ENCODE measurements around the gene MPND. TPM values are rescaled to one million over a fixed set of nuclear protein-coding genes. Genes with fewer than 3 reads are reported as not detected.
A peak's percentile ranks its signal among the peaks of the same experiment; 100 is the strongest.

The MPND gene
- total RNA-seq, 1 experiment from 2014 or later, result 37.0 TPM

DNA sequence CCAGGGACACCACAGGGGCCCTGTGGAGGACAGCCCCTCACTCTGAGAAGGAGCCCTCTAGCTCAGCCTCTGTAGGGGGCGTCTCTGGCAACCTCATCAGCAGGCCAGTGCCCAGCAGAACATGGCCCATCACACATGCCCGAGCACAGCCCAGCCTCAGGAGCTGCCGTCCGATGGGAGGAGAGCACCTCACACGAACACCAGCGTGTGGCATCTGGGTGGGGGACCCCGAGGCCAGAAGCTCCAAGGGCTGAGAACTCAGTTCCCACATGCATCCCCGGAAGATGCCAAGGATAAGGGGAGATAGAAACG is 45.7 kb downstream of the MPND start:
- H2BK12ac ChIP-seq (ENCODE audit: insufficient read length, low read depth, low read length), result no peak overlapping the region
- H3K4ac ChIP-seq (ENCODE audit: low read depth, low read length), result no peak overlapping the region
- H3K27me3 Mint-ChIP-seq (ENCODE audit: low read depth), result no peaks in the 10 kb centered on the region; the same call in 1 of the 2 replicates
- peak overlapping the region in 2 of 3 experiments; percentile 7 to 28; a peak in 2 of 7 replicates for H3K27ac Mint-ChIP-seq
- no peaks in the 10 kb centered on the region for H3K27me3 ChIP-seq (ENCODE audit: insufficient read depth, low read length)
- H4K5ac ChIP-seq (ENCODE audit: insufficient read length, low read depth, low read length), result no peak overlapping the region
- no peaks in the 10 kb centered on the region for H3K9me3 Mint-ChIP-seq
- no peaks in the 10 kb centered on the region for H3K9me3 ChIP-seq (ENCODE audit: control insufficient read depth, low read depth, low read length)
- H2AFZ ChIP-seq (ENCODE audit: low read length), result no peak overlapping the region
- H4K91ac ChIP-seq (ENCODE audit: insufficient read length, low read depth, low read length), result no peak overlapping the region
- peaks cover 12% of the 10 kb centered on the region; the same call in 1 of the 2 replicates for H3K79me2 ChIP-seq (ENCODE audit: insufficient read depth, low read length)
- H2BK120ac ChIP-seq (ENCODE audit: low read depth, low read length, poor library complexity, severe bottlenecking), result no peak overlapping the region
- no peak overlapping the region for H3K23ac ChIP-seq (ENCODE audit: insufficient read length, low read depth, low read length)
- H3K9ac ChIP-seq (ENCODE audit: extremely low read depth, insufficient read length, low read length), result no peak overlapping the region
- H2BK15ac ChIP-seq (ENCODE audit: low read depth, low read length), result no peak overlapping the region
- no peak overlapping the region for H3K4me3 Mint-ChIP-seq
- no CpG with 5 or more reads among the region's 9 CpGs for WGBS (ENCODE audit: extremely low coverage, insufficient read length, low lambda C conversion rate)
- peaks cover 3 to 14% (median 5%) of the 10 kb centered on the region in 3 experiments; a peak in 5 of 7 replicates for H3K36me3 Mint-ChIP-seq (ENCODE audit: insufficient read depth in 1 of 3, low read depth in 3 of 3)
- no peaks in the 10 kb centered on the region for H4K20me1 ChIP-seq (ENCODE audit: control insufficient read depth, insufficient read depth, insufficient read length)
- no peak overlapping the region for H3T11ph ChIP-seq (ENCODE audit: low read length)
- H4K8ac ChIP-seq (replicated peaks; ENCODE audit: insufficient read length, low read depth, low read length), result no peak overlapping the region
- no peaks in the 10 kb centered on the region; the same call in 1 of the 2 replicates for H3K4me1 ChIP-seq (ENCODE audit: insufficient read depth, low read length)
- no peak overlapping the region for H3K56ac ChIP-seq (ENCODE audit: insufficient read length, low read depth, low read length)
- no peak overlapping the region; the same call in 1 of the 2 replicates for H3K14ac ChIP-seq (ENCODE audit: insufficient read depth, low read length)
- H2AK5ac ChIP-seq (ENCODE audit: insufficient read length, low read length), result no peak overlapping the region
- no peak for DNase-seq
- TF ChIP-seq, protein P1, sequence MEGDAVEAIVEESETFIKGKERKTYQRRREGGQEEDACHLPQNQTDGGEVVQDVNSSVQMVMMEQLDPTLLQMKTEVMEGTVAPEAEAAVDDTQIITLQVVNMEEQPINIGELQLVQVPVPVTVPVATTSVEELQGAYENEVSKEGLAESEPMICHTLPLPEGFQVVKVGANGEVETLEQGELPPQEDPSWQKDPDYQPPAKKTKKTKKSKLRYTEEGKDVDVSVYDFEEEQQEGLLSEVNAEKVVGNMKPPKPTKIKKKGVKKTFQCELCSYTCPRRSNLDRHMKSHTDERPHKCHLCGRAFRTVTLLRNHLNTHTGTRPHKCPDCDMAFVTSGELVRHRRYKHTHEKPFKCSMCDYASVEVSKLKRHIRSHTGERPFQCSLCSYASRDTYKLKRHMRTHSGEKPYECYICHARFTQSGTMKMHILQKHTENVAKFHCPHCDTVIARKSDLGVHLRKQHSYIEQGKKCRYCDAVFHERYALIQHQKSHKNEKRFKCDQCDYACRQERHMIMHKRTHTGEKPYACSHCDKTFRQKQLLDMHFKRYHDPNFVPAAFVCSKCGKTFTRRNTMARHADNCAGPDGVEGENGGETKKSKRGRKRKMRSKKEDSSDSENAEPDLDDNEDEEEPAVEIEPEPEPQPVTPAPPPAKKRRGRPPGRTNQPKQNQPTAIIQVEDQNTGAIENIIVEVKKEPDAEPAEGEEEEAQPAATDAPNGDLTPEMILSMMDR (conservative IDR thresholded peaks at IDR 0.05), result no peak
- H3K79me1 ChIP-seq (ENCODE audit: insufficient read depth, low read depth, low read length, poor library complexity, severe bottlenecking), result peaks cover 6% of the 10 kb centered on the region
- no peak overlapping the region for H3K27ac ChIP-seq (ENCODE audit: insufficient read length, low read depth, low read length)
- H2BK20ac ChIP-seq (ENCODE audit: low read depth, low read length, poor library complexity, severe bottlenecking), result no peak overlapping the region
- H3K4me2 ChIP-seq (ENCODE audit: insufficient read depth, insufficient read length, low read length), result no peak overlapping the region
- no peak overlapping the region for H3K18ac ChIP-seq (ENCODE audit: insufficient read length, low read depth, low read length)
- peaks cover 26 to 50% of the 10 kb centered on the region in 2 experiments for H3K4me1 Mint-ChIP-seq
- no peaks in the 10 kb centered on the region for H3K23me2 ChIP-seq (ENCODE audit: insufficient read length, low read depth, low read length, poor library complexity, severe bottlenecking)
- H2BK5ac ChIP-seq (ENCODE audit: insufficient read length, low read length), result no peak overlapping the region

Measured in H9 (cell line).